HL-60/S4 (cell line): ENCODE measurements around the gene SH2D4B.
"Not testable (repeated sequence)": the region's sequence is repeated elsewhere in the genome, so short reads cannot be mapped to it uniquely, and the experiment has no call there.

ENCODE experiments used
- in situ Hi-C: fragments of 300-500 bp; cut with MboI; formaldehyde crosslinking; loops from 2 replicates; pipeline ENCODE4 v1.14.3; 2022; ENCODE audit warnings: low sequenced_read_pairs

Gene SH2D4B

GRCh38 chr10:80542053-80542452 lies 4.4 kb downstream of the SH2D4B start:
- in situ Hi-C loops, result no loop called here

GRCh38 chr10:80542652-80543318 lies 5.1 kb downstream of the SH2D4B start:
- in situ Hi-C loops, result no loop called here

GRCh38 chr10:80543319-80543672 lies 5.6 kb downstream of the SH2D4B start:
- in situ Hi-C loops, result not testable (repeated sequence)

DNA sequence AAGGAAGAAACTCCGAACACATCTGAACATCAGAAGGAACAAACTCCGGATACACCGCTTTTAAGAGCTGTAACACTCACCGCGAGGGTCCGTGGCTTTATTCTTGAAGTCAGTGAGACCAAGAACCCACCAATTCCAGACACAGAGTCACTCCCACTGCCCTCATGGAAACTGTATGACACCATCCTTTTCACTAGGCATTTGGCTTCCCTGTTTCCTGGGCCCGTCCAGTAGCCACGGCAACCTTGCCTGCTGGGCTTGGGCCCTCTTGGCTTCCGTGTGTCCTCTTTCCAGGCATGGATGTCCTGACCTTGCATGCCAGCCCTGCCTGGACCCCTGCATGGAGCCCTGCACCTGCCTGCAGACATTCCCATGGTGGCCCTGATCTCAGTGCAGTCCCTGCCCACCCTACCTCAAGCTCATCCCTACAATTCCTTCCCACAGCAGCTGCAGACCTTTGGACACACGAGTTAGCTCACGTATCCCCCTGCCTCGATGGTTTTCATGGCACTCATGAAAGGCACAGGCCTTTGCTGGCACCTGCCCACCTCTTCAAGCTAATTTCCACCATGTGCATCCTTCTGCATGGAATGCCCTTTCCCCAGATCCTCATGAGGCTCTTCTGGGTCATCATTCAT lies 6.7 kb downstream of the SH2D4B start:
- in situ Hi-C loops, result no loop called here

DNA sequence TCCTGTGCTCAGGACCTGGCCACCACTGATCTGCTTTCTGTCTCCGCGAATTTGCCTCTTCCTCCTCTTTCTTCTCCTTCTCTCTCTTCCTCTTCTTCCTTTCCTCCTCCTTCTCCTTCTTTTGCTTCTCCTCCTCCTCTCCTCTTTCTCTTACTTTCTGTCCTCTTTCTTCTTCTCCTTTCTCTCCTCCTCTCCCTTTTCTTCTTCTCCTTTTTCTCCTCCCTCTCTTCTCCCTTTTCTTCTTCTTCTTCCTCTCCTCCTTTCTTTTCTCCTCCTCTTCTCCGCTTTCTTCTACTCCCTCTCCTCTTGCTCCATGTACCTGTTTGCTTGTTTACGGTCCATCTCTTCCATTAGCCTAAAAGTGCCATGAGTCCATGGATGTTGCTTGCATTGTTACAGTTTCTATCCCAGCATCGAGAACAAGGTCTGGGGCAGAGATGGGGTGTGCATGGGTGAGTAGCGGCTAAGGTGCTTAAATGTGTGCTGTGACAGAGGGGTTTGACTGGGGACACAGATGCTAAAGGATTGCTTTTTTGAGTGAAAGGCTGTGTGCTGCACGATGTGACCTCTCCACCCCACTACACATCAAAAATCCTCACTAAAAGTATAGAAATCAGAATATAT lies 7.7 kb downstream of the SH2D4B start:
- in situ Hi-C loops, result no loop called here

GRCh38 chr10:80552151-80552646 lies 14.5 kb downstream of the SH2D4B start:
- in situ Hi-C loops, result no loop called here

- in situ Hi-C loops, result no loop called here
These were observed 15.7 kb downstream of the SH2D4B start for GRCh38 chr10:80553436-80553835.

GRCh38 chr10:80554050-80554449 lies 16.3 kb downstream of the SH2D4B start:
- in situ Hi-C loops, result no loop called here

- in situ Hi-C loops, result no loop called here
These were observed 17.7 kb downstream of the SH2D4B start for GRCh38 chr10:80555415-80555814.

DNA sequence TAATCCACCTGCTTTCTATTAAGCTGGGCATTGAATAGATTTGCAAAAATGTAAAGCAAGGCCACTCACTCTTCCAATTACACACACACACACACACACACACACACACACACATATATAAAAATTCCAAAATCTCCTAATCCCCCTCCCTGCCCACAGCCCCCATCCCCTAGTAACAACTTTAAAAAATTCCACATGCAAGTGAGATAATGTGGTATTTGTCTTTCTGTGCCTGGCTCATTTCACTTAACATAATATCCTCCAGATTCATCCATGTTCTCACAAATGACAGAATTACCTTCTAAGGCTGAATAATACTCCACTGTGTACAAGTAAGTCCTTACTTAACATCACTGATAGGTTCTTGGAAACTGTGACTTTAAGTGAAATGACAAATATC lies 24.2 kb downstream of the SH2D4B start:
- in situ Hi-C loops, result no loop called here

GRCh38 chr10:80567292-80567691 lies 29.6 kb downstream of the SH2D4B start:
- in situ Hi-C loops, result no loop called here

DNA sequence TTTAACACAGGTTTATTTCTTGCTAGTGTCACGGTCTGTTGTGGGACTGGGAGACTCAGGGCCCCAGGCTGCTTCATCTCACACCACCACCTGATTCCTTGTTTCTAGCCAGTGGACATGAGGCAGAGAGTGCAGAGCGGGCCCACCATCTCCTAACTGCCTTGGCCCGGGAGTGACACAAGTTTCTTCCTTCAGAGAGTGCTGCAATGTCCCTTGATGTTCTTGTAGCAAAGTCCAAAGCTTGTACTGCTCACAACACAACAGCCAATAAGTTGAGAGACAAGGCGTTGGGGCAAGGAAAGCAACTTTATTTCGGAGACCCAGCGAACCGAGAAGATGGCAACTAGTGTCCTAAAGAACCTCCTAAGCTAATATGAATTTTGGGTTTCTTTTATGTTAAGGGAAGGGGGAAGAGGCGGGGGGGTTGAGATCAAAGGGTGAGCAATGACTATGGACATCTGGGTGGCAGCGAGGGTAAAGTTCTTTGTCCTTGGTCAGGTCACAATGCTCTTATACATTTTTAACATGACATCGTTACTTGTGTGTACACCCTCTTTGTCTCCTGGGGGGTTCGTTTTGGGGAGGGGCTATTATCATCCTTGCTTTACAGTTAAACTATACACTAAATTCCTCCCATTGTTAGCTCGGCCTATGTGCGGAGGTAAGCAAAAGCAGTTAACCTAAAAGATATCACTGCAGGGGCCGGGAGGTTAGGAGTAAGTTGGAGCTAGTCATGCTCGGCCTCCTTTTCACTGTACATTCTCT lies 31.6 kb downstream of the SH2D4B start:
- in situ Hi-C loops, result no loop called here

DNA sequence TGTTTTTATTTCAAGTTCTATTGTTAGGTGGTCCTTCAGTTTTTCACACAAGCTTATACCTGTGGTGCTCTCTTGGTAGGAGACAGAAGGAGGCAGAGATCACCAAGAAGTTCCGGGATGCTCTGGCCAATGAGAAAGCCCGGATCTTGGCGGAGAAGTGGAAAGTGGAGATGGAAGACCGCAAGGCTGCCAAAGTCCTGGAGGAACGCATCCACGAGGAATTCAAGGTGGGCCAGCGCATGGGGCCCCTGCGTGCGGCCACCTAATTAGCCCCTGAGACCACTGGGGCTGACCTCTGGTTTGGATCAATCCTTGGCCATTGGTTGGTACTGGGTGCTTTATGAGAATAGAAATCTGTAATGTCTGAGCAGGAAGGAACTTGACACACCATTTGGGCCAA lies 33.6 kb downstream of the SH2D4B start:
- in situ Hi-C loops, result no loop called here

GRCh38 chr10:80579181-80579763 lies 41.6 kb downstream of the SH2D4B start:
- in situ Hi-C loops, result no loop called here

GRCh38 chr10:80579849-80580637 lies 42.3 kb downstream of the SH2D4B start:
- in situ Hi-C loops, result no loop called here

DNA sequence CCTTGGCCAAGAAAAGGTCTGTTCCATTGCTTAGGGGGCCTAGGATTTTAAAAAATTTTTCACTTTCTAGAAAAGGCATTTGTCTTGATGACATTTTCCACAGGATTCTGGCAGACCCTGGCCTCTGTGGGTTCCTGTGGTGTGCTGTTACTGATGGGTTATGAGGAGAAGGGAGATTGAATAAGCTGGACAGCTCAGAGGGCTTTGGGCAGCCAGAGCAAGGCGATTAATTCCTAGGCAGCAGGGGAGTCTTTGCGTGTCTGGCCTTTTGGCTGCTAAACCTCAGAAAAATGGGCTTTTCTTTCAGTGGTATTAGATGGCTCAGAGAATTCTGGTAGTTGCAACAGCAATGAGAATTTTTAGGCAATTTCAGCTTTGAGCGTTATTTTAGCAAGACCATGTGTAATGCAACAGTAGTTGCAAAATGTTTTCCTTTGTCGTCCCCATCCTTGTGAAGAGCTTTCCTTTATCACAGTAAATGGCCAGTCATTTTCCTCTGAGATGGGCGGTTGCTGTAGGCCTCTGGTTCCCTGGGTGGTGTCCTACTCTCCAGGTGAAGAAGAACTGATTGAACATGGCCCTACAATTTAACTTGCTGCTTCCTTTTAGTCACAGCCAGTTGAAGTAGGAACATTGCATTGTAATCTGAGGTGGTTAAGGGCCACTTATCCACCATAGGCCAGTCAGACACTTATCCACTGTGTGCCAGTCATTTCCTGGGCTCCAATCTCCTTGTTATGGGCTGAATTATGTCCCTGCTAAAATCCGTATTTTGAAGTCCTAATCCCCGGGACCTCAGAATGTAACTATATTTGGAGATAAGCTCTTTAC lies 43.2 kb downstream of the SH2D4B start:
- in situ Hi-C loops, result no loop called here

DNA sequence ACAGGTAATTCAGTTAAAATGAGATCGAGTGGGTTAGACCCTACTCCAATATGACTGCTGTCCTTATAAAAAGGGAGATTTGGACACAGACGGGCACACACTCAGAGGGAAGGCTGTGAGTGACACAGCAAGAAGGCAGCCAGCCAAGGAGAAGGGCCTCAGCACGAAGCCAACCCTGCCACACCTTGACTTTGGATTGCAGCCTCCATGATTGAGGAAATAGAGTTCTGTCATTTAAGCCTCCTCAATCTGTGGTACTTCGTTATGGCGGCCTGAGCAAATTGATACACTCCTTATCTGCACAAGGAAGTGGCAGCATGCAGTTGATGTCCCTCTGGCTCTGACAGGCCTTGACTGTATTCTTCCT lies 43.8 kb downstream of the SH2D4B start:
- in situ Hi-C loops, result no loop called here

DNA sequence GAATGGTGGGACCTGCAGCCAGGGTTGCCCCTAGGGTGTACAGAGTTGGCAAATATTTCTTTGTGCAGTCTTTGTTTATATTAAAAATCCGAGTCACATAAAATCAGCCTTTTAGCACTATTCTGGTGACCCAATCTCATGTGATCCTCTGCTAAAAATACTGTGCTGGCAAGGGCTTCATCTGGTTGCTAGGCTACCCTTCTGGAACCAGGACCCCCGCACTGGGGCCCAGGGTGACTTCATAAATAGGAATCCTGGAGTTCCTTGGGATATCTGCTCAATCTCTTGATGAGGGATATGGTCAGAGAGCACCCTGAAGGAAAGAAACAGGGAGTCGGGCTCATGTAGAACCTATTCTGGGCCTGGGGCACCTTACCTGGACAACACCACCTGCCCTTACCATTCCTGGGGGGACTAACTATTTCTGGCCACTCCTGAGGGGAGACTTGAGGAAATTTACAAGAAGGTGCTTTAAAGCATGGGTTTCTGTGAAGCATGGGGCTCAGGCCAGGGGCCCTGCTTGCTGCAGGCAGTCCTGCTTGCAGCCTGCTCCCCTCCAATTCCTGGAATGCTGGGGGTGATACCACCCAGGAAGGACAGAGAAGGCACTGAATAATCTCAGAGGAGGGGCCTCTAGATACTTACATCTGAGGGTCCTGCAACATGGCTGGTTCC lies 44.7 kb downstream of the SH2D4B start:
- in situ Hi-C loops, result no loop called here

- in situ Hi-C loops, result no loop called here
These were observed 46.0 kb downstream of the SH2D4B start for GRCh38 chr10:80583685-80584084.
